ENCODE results near the gene OCA2. TPM values are rescaled to one million over a fixed set of nuclear protein-coding genes. Genes with fewer than 3 reads are reported as not detected.

OCA2 gene
- total RNA-seq, 2 experiments from 2014 or later, result not detected

DNA sequence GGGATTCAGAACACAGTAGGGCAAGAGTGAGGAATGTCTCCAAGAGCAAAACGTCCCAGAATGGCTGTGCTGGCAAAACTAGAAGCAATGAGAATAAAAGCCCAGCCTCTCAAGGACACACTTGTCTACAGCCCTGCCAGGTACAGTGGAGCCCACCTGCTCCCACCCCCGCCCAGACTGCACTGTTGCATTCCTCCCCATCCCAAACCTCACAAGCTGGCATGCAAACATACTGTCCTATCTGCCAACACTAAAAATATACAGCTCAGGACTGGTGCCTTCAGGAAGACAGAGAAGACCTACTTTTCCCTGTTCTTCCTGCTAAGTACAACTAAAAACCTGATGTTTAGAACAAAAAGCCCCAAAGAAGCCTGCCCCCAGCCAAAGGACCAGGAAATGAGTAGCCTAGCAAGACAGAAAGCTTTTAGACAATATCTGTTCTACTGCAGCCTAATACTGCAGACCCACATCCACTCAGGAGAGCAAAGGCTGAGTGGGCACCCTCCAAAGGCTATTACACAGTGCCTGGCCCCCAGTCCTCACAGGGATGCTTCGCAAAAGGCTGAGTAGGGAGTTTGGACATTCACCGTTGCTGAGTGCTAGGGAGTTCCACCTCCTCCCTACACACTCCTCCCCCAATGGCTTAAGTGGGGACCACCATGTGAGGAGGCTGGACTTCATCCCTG, 13.5 kb downstream of the OCA2 start:
- no peak for DNase-seq (ENCODE audit: low spot score)
- H3K9me3 ChIP-seq (ENCODE audit: low read length), result 0 out of 2 replicates have a peak, but pooled peaks cover under 1% of the 10 kb centered on the region
- BruUV-seq (replicated peaks), result no TSS peak
- no peaks in the 10 kb centered on the region for H4K20me1 ChIP-seq (ENCODE audit: insufficient read depth, low read length)
- no peak overlapping the region for H3K27ac ChIP-seq (ENCODE audit: low read depth, low read length, poor library complexity, severe bottlenecking)
- no peaks in the 10 kb centered on the region for H3K4me1 ChIP-seq (ENCODE audit: insufficient read depth, low read length, poor library complexity, severe bottlenecking)
- no peak for TF ChIP-seq EZH2phosphoT487 (IDR thresholded peaks at IDR 0.05; ENCODE audit: borderline replicate concordance, low read depth, low read length)
- no peaks in the 10 kb centered on the region for H3K36me3 ChIP-seq (ENCODE audit: insufficient read depth, low read length)
- H3K9me2 ChIP-seq (ENCODE audit: insufficient read depth, low read length), result no peaks in the 10 kb centered on the region
- ChIA-PET CTCF (ENCODE audit: unreplicated experiment) (interaction anchor here (0.6 kb wide), 1 partner anchor 68 kb away, joined by 11 read pairs; no protein-coding TSS in a partner anchor), POLR2A (interaction anchor here (0.6 kb wide), 1 partner anchor 689 kb away, joined by 4 read pairs; no protein-coding TSS in a partner anchor)
- no peak overlapping the region for H3K4me3 ChIP-seq (ENCODE audit: low read depth, low read length, poor library complexity, severe bottlenecking)
- no peak overlapping the region for H3K4me2 ChIP-seq (ENCODE audit: low read length)
- H2AFZ ChIP-seq (ENCODE audit: low read length), result no peak overlapping the region
- H3K79me2 ChIP-seq (ENCODE audit: insufficient read depth, low read depth, low read length), result no peaks in the 10 kb centered on the region
- intact Hi-C loops (cut with micrococcal nuclease; ENCODE audit: unreplicated experiment), result loop anchor here (1.0 kb wide), 1 partner anchor 38 kb away; no protein-coding TSS in a partner anchor

DNA sequence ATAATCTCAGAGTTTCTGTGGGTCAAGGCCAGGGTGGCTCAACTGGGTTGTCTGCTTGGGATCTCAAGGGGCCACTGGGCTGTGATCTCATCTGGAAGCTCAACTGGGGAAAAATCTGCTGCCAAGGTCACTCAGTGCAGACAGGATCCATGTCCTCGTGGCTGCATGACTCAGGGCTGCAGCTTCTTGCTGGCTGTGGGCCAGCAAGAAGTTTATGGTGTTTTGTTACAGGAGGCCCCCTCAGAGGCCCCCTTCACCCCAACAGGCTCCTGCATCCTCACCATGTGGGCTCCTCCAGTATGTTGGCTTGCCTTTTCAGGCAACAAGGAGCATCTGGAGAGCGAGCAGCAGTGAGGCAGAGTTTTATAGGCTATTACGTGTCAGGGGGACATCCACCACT, 14.6 kb downstream of the OCA2 start:
- Histone ChIP-seq H3K4me2 (ENCODE audit: low read length) (no peak overlapping the region), H3K9me3 (ENCODE audit: low read length) (no peaks in the 10 kb centered on the region), H3K36me3 (ENCODE audit: insufficient read depth, low read length) (no peaks in the 10 kb centered on the region), H3K9me2 (ENCODE audit: insufficient read depth, low read length) (no peaks in the 10 kb centered on the region), H2AFZ (ENCODE audit: low read length) (no peak overlapping the region), H3K4me1 (ENCODE audit: insufficient read depth, low read length, poor library complexity, severe bottlenecking) (no peaks in the 10 kb centered on the region), H3K4me3 (ENCODE audit: low read depth, low read length, poor library complexity, severe bottlenecking) (no peak overlapping the region), H3K79me2 (ENCODE audit: insufficient read depth, low read depth, low read length) (no peaks in the 10 kb centered on the region), H4K20me1 (ENCODE audit: insufficient read depth, low read length) (no peaks in the 10 kb centered on the region), H3K27ac (ENCODE audit: low read depth, low read length, poor library complexity, severe bottlenecking) (no peak overlapping the region)
- CTCF ChIA-PET (ENCODE audit: unreplicated experiment), result no interaction called here
- DNase-seq (ENCODE audit: low spot score), result no peak
- TF ChIP-seq, protein P1, sequence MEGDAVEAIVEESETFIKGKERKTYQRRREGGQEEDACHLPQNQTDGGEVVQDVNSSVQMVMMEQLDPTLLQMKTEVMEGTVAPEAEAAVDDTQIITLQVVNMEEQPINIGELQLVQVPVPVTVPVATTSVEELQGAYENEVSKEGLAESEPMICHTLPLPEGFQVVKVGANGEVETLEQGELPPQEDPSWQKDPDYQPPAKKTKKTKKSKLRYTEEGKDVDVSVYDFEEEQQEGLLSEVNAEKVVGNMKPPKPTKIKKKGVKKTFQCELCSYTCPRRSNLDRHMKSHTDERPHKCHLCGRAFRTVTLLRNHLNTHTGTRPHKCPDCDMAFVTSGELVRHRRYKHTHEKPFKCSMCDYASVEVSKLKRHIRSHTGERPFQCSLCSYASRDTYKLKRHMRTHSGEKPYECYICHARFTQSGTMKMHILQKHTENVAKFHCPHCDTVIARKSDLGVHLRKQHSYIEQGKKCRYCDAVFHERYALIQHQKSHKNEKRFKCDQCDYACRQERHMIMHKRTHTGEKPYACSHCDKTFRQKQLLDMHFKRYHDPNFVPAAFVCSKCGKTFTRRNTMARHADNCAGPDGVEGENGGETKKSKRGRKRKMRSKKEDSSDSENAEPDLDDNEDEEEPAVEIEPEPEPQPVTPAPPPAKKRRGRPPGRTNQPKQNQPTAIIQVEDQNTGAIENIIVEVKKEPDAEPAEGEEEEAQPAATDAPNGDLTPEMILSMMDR (conservative IDR thresholded peaks at IDR 0.05; ENCODE audit: low read length), result no peak
- TF ChIP-seq EZH2phosphoT487 (IDR thresholded peaks at IDR 0.05; ENCODE audit: borderline replicate concordance, low read depth, low read length), result no peak
- no TSS peak for BruUV-seq (replicated peaks)
- POLR2A ChIA-PET, result no interaction called here
- intact Hi-C loops (cut with micrococcal nuclease; ENCODE audit: unreplicated experiment), result no loop called here

DNA sequence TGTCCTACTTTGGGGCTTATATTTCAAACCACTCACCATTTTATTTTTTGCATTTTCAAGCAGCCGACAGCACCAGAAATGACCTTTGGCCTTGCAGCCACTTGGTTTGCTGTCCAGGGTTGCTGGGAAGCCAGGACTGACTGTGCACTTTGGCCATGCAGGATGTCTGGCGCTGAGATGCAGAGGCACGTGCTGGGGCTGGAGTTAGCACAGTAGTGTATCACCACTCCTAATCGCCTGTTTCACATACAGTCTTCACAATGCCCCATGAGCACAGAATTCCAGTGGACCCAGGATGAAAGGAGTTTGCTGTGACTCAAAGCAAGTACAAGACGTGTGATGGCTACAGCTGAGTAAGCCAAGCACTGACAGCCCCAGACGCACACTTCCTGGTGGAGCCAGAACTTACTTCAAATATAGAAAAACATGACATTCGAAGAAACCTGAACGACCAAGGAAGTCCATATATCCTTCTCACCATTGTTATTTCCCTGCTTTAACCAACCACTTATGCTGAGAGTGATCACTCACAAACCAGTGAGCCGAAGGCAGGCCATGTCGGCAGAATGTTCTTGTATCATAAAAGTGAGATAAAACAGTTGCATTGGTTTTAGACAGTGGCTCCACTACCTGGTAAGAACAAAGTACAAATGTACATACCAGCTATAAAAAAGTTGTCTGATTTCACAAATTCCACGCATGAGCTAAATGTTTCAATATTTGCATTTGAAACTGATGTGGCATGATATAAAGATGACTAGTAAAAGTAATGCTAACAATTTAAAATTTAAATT, 16.0 kb downstream of the OCA2 start:
- no peak overlapping the region for H3K4me3 ChIP-seq (ENCODE audit: low read depth, low read length, poor library complexity, severe bottlenecking)
- no peaks in the 10 kb centered on the region for H3K9me2 ChIP-seq (ENCODE audit: insufficient read depth, low read length)
- no peak overlapping the region for H2AFZ ChIP-seq (ENCODE audit: low read length)
- no peak overlapping the region for H3K4me2 ChIP-seq (ENCODE audit: low read length)
- no TSS peak for BruUV-seq (replicated peaks)
- H3K79me2 ChIP-seq (ENCODE audit: insufficient read depth, low read depth, low read length), result no peaks in the 10 kb centered on the region
- POLR2A ChIA-PET, result no interaction called here
- H3K36me3 ChIP-seq (ENCODE audit: insufficient read depth, low read length), result no peaks in the 10 kb centered on the region
- no peak overlapping the region for H3K27ac ChIP-seq (ENCODE audit: low read depth, low read length, poor library complexity, severe bottlenecking)
- intact Hi-C loops (cut with micrococcal nuclease; ENCODE audit: unreplicated experiment), result no loop called here
- no peak for DNase-seq (ENCODE audit: low spot score)
- H3K9me3 ChIP-seq (ENCODE audit: low read length), result no peaks in the 10 kb centered on the region
- CTCF ChIA-PET (ENCODE audit: unreplicated experiment), result no interaction called here
- no peak for TF ChIP-seq EZH2phosphoT487 (IDR thresholded peaks at IDR 0.05; ENCODE audit: borderline replicate concordance, low read depth, low read length)
- TF ChIP-seq, protein P1 (conservative IDR thresholded peaks at IDR 0.05; ENCODE audit: low read length), result no peak
- H4K20me1 ChIP-seq (ENCODE audit: insufficient read depth, low read length), result no peaks in the 10 kb centered on the region
- no peaks in the 10 kb centered on the region for H3K4me1 ChIP-seq (ENCODE audit: insufficient read depth, low read length, poor library complexity, severe bottlenecking)
